ENCODE results near the gene MYL12A.

- TF ChIP-seq, protein P1, sequence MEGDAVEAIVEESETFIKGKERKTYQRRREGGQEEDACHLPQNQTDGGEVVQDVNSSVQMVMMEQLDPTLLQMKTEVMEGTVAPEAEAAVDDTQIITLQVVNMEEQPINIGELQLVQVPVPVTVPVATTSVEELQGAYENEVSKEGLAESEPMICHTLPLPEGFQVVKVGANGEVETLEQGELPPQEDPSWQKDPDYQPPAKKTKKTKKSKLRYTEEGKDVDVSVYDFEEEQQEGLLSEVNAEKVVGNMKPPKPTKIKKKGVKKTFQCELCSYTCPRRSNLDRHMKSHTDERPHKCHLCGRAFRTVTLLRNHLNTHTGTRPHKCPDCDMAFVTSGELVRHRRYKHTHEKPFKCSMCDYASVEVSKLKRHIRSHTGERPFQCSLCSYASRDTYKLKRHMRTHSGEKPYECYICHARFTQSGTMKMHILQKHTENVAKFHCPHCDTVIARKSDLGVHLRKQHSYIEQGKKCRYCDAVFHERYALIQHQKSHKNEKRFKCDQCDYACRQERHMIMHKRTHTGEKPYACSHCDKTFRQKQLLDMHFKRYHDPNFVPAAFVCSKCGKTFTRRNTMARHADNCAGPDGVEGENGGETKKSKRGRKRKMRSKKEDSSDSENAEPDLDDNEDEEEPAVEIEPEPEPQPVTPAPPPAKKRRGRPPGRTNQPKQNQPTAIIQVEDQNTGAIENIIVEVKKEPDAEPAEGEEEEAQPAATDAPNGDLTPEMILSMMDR (IDR thresholded peaks at IDR 0.05; ENCODE audit: low read depth, low read length), result no peak
- TF ChIP-seq MYC (IDR thresholded peaks at IDR 0.05; ENCODE audit: low read depth, low read length) (no peak), POLR2A (IDR thresholded peaks at IDR 0.05; ENCODE audit: extremely low read depth, insufficient read length) (no peak)
Observed at GRCh38 chr18:3214855-3215637, 32.6 kb upstream of the MYL12A start.

Data from NB4 (cell line).